Anterior cingulate cortex (tissue), 58 donors: ENCODE data around the gene ARHGDIG.
A peak's percentile ranks its signal among the peaks of the same experiment; 100 is the strongest.

Experiments
- DNase-seq, 58 donors: peaks; one replicate each; lab custom pipeline; 2025; lab: John Stamatoyannopoulos, UW

Gene ARHGDIG

DNA sequence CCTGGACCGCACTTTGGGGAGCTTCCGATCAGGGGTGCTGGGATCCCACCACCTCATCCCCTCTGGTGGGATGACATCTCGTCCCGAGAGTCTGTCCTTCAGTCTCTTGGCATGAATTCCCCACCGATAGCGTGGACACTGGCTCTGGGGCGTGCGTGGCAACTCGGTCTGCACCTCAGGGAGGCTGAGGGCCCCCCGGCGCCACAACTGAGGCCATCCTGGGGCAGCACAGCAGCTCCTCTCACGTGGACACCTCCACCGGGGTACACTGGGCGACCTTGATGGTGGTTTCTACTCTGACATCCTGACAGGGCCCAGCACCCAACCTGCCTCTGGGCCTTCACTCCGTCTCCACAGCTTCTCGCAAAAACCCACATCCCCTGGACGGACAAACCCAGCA lies 11.1 kb downstream of the ARHGDIG start:
- no peak for DNase-seq

DNA sequence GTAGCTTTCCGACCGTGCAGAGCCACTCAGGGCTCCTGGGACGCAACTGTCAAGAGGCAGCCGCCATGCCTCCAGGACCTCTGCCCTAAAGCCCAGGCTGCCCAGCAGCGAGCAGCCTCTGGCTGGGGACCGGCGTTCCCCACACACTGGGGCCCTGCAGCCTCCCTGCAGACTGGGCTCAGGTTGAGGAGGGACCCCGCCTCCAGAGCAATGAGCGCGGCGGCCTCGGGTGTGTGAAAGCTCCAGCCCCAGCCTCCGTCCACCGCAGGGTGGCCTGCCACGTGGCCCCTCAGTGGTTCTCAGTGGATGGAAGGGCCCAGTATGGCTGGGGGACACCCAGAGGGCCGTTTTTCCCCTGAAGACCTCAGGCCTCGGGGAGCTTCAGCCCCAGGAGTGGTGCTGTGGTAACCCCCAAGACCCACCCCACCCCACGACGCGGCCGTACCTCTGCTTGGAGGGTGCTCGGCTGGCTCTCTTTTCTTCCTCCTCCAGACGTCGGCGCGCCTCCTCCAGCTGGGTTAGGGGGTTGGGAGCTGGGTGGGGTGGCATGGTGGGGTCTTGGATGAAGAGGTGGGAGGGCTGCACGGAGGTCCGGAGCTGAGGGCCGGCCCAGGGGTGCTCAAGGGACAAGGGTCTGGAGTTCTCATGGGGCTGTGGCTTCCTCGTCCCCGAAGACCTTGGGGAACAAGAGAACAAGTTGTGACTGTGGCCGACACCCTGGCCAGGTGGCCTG lies 12.8 kb downstream of the ARHGDIG start:
- DNase-seq: no peak

DNA sequence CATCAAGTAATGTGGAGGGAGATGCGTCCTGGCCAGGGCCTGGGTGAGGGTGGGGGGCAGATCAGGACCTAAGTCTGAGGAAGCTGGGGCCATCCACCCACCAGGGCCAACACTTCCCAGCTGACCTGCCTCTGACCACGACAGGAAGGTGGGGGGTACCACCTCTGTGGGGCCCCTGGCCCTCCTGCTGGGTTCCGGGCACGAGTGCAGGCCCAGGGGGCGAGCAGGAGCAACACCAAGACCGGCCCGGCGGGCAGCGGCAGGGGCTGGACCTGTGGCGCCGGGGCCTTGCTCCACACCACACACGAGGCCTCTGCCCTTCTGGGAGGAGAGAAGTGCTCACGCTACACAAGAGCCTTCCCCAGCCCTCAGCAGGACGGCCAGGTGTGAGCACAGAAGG lies 15.9 kb downstream of the ARHGDIG start:
- no peak for DNase-seq

- no peak for DNase-seq
Observed at GRCh38 chr16:296806-297510, 16.6 kb downstream of the ARHGDIG start.

DNA sequence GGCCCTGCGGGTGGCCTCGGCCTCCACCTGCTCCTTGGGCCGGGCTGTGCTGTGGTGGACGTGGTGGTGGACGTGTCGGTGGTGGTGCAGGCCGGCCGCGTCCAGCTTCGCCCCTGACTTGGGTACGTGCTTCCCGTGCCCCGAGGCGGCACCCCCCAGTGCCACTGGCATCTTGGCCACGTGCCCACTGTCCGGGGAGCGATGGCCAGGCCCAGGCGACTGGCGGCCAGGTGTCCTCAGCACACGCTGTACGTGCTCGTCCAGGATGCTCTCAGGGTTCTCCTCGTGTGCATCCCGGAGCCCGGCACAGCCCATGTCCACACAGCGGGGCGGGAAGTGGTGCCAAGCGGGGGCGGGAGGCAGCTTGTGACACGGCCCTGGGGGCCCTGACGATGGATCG lies 17.4 kb downstream of the ARHGDIG start:
- DNase-seq: no peak

DNA sequence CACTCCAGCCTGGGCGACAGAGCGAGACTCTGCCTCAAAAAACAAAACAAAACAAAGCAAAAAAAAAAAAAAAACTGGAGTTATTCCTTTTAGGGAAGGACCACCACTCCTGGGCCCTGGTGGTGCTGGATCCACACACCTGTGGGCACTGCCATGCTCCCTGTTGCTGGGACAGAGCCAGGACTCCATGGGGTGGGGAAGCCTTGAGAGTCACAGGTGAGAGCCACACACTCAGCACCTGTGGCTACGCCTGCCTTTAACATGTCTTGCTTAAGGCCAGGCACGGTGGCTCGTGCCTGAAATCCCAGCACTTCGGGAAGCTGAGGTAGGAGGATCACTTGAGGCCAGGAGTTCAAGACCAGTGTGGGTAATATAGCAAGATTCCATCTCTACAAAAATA lies 20.8 kb downstream of the ARHGDIG start:
- DNase-seq: no peak

- no peak for DNase-seq
Observed at GRCh38 chr16:301950-302349, 21.6 kb downstream of the ARHGDIG start.

DNA sequence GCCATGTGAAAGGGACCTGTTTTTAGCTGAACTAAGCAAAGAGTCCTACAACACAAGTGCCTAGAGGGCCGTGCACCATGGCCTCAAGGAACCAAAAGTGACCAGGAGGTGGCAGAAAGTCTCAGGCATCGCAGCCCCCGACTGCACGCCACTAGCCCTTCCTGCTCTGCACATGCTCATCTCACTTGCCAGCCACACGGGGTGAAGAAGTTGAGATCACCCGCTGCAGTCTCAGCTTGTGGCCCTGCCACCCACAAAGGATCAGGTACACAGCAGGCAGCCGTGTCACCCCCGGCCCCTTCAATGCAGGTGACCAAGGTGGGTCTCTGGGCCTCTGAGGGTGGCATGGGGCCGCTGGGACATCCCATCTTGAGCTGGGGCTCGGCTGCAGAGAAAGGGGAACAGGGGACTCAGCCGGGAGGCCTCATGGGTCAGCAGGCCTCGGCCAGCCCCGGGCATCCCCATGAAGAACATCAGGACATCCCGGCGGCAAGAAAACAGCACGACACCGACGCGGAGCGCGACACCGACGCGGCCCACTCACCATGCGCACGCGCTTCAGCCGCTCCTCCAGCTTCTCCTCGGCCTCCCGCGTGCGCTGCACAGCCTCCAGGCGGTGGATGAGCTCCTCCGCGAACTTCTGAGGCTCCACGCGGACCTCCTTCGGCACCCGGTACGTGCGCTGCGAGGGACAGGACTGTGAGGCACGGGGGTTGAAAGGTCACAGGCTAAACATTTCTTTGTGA lies 23.5 kb downstream of the ARHGDIG start:
- DNase-seq: no peak

DNA sequence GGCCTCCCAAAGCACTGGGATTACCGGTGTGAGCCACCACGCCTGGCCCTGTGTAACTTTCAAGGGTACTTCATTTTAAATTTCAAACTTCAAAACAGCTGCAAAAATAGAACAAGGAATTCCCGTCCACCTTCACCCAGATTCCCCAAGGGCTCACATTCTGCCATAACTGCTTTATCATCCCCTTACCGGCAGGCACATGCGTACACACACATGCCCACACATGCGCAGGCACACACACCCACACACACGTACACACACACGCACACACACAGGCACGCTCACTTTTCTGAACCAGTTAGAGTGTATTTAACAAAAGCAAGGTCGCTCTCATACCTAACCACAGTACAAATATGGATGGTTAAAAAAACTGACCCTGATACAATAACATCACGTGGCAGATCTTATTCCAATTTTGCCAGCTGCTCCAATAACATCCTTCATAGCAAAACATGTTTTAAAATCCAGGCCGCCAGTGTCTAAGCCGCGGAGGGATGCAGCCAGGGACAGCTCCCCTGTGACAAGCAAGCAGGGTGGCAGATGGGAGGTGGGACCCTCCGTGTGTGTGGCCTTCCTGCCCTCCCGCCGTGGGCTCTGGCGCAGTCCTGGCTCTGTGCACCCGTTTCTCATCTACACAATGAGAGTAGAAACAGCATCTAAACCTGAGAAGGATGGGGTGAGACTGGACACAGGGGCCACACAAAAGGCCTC lies 25.7 kb downstream of the ARHGDIG start:
- peak in 3 of 58 donors; percentile 8 to 28 (median 17) for DNase-seq

GRCh38 chr16:306911-307370 lies 26.6 kb downstream of the ARHGDIG start:
- peak in 24 of 58 donors; percentile 5 to 76 (median 36) for DNase-seq

GRCh38 chr16:307691-308312 lies 27.4 kb downstream of the ARHGDIG start:
- no peak for DNase-seq

- DNase-seq: no peak
Observed at GRCh38 chr16:309476-309875, 29.1 kb downstream of the ARHGDIG start.

- DNase-seq: no peak
Observed at GRCh38 chr16:311725-312124, 31.3 kb downstream of the ARHGDIG start.

- DNase-seq: no peak
Observed at GRCh38 chr16:314351-314750, 34.0 kb downstream of the ARHGDIG start.

GRCh38 chr16:314795-315299 lies 34.5 kb downstream of the ARHGDIG start:
- peak in 4 of 58 donors; percentile 16 to 39 (median 32) for DNase-seq

DNA sequence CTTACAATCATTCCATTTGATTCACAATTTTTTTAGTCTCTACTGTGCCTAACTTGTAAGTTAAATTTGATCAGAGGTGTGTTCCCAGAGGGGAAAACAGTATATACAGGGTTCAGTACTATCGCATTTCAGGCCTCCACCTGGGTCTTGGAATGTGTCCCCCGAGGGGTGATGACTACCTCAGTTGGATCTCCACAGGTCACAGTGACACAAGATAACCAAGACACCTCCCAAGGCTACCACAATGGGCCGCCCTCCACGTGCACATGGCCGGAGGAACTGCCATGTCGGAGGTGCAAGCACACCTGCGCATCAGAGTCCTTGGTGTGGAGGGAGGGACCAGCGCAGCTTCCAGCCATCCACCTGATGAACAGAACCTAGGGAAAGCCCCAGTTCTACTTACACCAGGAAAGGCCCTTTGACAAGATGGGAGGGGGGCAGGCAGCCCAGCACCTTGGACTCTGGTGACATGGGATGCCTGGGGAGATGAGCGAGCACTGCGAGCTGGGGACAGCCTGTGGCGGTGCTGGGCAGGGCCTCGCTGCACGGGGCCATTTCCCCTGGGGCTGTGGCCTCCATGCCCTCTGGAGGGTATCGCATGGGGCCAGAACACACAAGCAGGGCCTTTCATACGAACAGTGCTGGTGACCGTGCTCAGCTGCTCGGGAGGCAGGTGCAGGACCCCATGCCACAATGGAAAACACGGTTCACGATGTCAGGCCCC lies 36.5 kb downstream of the ARHGDIG start:
- no peak for DNase-seq

- DNase-seq: no peak
Observed at GRCh38 chr16:317583-317982, 37.2 kb downstream of the ARHGDIG start.

- DNase-seq: no peak
Observed at GRCh38 chr16:318628-319027, 38.2 kb downstream of the ARHGDIG start.

DNA sequence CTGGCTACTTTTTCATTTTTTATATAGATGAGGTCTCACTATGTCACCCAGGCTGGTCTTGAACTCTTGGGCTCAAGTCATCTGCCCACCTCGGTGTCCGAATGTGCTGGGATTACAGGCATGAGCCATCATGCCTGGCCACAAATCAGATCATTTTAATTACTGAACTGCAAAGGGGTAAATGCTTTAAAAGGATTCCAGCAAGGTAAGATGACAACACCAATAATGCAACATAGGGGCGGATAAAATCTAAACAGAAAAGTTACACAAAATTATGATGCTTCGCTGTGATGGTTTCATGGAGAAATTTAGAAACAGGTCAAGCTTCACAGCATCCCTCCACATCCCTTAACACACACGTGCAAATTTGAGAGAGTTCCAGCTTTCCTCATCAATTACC lies 39.8 kb downstream of the ARHGDIG start:
- no peak for DNase-seq
